Fibroblast of skin of right biceps (primary cell): ENCODE measurements around the gene ADCY7.

ENCODE experiments used
- DNase-seq: peaks from one replicate; pipeline ENCODE4 v3.0.0-alpha.2; 2013

Gene ADCY7

DNA sequence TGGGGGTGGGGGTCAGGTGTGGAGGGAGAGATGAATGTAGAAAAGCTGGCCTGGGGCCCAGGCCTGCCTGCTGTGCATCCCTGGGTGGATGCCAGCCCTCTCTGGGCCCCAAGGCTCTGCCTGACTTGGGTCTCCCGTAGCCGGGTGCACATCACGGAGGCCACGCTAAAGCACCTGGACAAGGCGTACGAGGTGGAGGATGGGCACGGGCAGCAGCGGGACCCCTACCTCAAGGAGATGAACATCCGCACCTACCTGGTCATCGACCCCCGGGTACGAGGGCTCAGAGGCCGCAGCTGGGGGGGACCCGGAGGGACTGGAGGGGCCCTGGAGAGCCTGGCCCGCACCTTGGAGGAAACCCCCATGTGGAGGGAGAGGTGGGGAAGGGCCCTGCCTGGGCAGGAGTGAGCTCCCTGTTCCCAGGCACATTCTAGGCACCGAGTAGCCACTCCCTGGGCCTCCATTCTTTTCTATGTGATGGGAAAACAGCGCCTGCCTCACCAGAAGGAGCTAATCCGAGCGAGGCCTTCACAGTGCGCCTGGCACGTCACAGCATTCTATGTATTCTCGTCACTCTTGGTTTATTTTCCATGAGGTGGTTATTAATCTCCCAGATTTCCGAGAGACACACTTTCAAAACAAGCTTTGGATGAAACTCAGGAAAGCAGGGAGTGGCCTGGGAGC lies 34.7 kb downstream of the ADCY7 start:
- DNase-seq = peak; percentile 14

DNA sequence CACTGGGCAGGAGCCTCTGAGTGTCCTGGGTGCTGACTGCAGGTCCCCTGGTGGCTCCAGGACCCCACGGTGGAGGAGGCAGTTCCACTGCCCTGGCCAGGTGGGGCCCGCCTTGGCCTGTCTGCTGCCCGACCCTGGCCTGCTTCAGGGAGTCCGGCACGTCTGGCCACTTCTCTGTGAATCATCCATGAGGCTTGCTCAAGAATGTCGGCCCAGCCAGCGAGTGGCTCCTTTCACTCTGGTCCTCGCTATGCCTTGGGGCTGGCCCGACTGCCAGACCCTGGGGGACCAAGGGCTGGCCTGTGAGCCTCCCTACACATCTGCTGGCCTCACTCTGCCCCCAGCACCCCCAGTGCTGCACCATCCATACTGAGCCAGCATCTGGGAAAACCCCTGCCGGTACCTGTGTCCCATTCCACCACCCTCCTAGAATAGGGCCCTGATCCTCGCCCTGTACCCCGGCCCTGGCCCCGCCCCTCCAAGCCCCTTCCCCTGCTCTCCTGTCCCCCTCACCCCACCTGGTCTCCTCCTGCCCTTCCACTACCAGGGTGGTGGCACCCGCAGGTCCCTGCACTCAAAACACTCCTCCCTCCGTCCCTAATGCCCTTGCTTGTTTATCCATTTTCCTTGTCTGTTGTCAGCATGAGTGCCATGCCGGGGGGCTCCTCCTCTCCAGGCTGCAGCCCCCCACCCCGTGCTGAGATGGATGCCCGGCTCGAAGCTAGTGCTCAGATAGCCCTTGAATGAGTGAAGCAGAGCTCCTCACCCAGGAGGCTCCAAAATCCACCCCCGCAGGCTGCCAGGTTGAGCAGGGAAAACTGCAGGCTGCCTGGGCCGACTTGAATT lies 35.5 kb downstream of the ADCY7 start:
- DNase-seq = peak; percentile 60

GRCh38 chr16:50302472-50303005 lies 36.2 kb downstream of the ADCY7 start:
- no peak for DNase-seq

DNA sequence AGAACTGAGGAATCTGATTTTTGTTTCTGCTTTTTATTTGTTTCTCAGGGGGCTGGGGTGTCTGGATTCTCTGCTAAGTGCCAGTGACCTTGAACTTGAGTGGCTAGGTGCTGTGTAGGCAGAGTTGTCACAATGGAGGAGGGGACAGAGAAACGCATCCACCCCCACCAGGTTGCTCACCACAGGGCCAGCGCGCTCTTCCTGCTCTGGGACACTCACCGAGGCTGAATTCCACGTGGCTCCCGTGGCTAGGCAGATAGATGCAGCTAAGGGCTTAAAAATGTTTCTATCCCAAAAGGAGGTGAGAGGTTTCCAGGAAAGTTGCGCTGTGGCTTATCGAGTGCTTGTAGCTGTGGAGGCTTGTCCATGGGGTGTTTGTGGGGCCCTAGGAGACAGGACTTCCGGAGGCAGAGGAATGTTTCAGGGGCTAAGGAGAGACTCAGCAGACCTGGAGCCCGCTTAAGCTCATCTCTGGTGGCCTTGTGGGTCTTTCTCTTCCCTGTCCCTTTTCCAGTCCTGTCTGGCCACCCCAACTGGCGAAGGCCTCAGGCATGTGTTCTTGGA lies 36.8 kb downstream of the ADCY7 start:
- DNase-seq = peak; percentile 61

- no peak for DNase-seq
Observed at GRCh38 chr16:50303605-50304466, 37.5 kb downstream of the ADCY7 start.

DNA sequence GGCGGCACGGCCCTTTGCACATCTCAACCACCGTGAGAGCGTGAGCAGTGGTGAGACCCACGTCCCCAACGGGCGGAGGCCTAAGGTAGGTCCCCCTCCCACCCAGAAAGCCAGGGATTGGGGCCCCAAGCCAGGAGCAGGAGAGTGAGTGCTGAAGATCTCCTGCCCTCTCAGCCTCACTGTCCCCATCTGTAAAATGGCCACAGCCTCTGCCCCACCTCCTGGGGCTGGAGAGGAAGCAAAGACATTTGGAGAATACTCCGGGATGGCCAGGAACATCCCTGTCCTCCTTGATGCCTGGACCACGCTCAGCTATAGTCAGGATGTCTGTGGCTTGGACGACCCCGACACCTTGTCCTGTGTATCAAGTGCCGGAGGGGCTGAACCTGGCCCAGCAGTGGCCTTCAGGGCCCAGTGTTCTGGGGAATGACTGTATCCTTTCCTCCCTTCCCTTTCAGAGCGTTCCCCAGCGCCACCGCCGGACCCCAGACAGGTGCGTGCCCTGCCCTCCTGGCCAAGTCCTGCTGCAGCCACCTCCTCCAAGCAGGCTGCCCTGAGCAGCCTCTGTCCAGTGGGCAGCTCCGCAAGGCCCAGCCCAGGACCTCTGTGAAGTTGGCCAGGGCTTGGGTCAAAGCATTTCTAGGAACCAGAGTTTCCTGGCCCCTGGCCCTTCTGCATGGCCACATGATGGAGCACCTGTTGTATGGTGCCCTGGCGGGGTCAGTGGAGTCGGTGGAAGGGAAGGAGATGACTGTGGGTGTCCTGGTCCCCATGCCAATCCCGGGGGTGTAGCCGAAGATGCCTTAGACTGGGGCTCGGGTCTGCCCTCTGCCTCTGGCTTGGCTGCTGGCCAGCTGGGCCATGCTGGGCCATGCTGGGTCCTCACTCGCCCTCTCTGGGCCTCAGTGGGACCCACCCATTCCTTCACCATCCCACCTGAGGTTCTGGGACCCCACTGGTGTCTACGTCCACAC lies 38.4 kb downstream of the ADCY7 start:
- DNase-seq = no peak

DNA sequence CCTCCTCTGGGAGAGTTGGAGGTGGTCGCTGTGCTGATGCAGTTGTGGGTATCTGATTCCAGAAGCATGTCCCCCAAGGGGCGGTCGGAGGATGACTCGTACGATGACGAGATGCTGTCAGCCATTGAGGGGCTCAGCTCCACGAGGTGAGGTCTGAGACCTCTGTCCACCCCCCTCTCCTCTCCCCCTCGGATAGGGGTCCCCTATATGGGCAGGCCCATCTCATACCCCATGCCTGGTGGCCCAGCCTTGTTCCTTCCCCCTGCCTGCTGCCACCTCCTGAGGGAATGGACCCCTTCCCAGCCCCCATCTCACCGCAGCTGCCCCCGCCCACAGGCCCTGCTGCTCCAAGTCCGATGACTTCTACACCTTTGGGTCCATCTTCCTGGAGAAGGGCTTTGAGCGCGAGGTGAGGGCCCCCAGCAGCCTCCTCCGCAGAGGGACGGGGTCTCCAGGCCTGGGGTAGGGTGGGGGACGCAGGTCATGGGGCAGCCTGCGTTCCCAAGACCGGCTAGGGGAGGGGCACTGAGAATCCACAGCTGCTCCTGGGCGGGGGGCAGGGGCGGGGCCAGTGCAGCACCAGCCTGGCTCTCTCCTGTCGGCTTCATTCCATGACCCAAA lies 39.2 kb downstream of the ADCY7 start:
- DNase-seq = no peak

- no peak for DNase-seq
Observed at GRCh38 chr16:50306287-50306686, 39.9 kb downstream of the ADCY7 start.

- no peak for DNase-seq
Observed at GRCh38 chr16:50308237-50308965, 42.0 kb downstream of the ADCY7 start.

- no peak for DNase-seq
Observed at GRCh38 chr16:50309156-50309526, 42.8 kb downstream of the ADCY7 start.

GRCh38 chr16:50309527-50310307 lies 43.4 kb downstream of the ADCY7 start:
- DNase-seq = no peak

DNA sequence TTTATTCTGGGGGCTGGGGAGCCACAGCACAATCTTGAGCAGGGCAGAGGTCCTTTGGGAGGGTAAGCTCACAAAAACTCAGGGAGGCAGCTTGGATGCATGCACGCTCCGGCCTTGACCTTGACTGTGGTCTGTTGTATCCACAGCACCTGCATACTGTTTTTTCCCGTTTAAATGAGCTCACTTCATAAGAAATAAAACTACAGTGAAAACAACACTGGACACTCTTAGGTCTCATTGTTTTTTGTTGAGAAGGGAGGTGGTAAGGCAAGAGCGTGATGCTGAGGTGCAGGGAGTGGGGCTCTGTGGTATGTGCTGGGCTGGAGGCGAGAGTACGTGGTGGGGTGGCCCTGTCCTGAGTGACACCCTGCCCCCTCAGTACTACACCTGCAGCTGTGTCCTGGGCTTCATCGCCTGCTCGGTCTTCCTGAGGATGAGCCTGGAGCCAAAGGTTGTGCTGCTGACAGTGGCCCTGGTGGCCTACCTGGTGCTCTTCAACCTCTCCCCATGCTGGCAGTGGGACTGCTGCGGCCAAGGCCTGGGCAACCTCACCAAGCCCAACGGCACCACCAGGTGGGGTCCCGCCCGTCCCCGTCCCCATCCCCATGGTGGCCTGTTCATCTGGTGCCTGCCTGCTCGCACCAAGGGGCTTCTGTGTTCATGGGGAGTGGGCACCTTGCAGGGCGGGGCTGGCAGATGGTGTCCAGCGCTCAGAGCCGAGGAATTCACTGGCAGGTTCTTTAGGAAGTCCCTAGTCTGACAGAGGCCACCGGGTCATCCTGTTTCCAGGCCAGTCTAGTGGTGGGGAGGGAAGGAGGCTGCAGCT lies 44.2 kb downstream of the ADCY7 start:
- no peak for DNase-seq

- no peak for DNase-seq
Observed at GRCh38 chr16:50311134-50311528, 44.8 kb downstream of the ADCY7 start.

DNA sequence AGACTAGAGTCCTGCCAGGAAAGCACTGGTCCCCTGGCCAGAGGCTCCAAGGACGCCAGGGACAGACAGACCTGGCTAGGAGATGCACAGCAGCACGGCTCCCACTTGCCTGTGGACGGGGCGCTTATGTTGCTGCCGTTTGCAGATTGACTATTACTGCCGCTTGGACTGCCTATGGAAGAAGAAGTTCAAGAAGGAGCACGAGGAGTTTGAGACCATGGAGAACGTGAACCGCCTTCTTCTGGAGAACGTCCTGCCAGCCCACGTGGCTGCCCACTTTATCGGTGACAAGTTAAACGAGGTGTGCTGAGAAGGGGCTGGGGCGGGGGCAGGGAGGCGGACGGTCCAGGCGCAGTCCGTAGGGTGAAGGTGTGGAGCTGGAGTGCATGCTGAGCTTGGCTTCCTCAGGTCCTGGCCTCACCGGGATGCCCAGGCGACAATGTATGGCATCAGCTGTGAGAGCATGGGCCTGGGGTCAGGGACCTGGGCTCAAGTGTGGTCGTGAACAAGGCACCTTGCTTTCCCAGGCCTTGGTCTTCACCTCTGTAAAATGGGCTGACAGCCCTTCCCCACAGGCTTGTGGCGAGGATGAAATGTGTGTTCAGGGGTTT lies 45.6 kb downstream of the ADCY7 start:
- DNase-seq = no peak

- peak; percentile 47 for DNase-seq
Observed at GRCh38 chr16:50313596-50314478, 47.5 kb downstream of the ADCY7 start.

- no peak for DNase-seq
Observed at GRCh38 chr16:50314665-50315064, 48.3 kb downstream of the ADCY7 start.

DNA sequence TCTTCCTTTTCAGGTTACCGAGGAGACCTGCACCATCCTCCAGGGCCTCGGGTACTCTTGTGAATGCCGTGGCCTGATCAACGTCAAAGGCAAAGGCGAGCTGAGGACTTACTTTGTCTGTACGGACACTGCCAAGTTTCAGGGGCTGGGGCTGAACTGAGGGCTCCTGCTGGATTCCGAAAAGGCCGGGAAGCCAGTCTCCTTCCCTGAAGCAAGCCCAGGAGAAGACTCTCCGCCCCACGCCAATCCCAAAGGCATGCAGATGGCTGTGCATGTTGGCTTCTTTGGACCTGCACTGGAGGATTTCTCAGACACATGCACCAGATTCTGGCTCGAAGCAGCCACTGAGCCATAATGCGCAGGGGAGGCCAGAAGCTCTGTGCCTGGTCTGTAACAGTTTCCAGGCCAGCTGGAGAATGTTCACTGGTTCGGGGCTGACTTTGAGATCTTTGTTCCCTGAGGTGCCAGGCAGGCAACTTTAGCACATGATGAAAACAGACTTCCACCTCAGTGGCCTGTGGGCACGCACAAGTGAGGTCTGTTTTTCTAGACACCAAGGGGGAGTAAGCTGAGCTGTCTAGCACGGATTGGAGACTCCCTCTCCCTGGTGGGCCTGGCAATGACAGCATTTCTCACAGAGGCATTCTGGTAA lies 49.1 kb downstream of the ADCY7 start:
- no peak for DNase-seq
